ENCODE data around the gene MALAT1.

Gene MALAT1

GRCh38 chr11:65536412-65537295, 37.8 kb downstream of the MALAT1 start:
- peak overlapping the region in 1 of 2 donors; percentile 49 for H3K27ac Mint-ChIP-seq
- ATAC-seq = no peak
- no peak overlapping the region for H3K4me3 Mint-ChIP-seq
- no peak for DNase-seq
- H3K27me3 Mint-ChIP-seq = no peaks in the 10 kb centered on the region
- H3K9me3 Mint-ChIP-seq = no peaks in the 10 kb centered on the region
- H3K4me1 Mint-ChIP-seq = peaks cover 16% of the 10 kb centered on the region

- peaks cover 22% of the 10 kb centered on the region for H3K4me1 Mint-ChIP-seq
- no peak for ATAC-seq
- no peaks in the 10 kb centered on the region for H3K27me3 Mint-ChIP-seq
- H3K4me3 Mint-ChIP-seq = no peak overlapping the region
- H3K9me3 Mint-ChIP-seq = no peaks in the 10 kb centered on the region
- H3K27ac Mint-ChIP-seq = no peak overlapping the region
- no peak for DNase-seq
Measured at GRCh38 chr11:65537296-65537597, 38.4 kb downstream of the MALAT1 start.

- Mint-ChIP-seq H3K4me3 (peak overlapping the region in 1 of 2 donors; percentile 8), H3K27ac (peak overlapping the region in 1 of 2 donors; percentile 19), H3K9me3 (no peaks in the 10 kb centered on the region), H3K4me1 (peaks cover 22% of the 10 kb centered on the region), H3K27me3 (no peaks in the 10 kb centered on the region)
- ATAC-seq = no peak
- no peak for DNase-seq
Measured at GRCh38 chr11:65537620-65538231, 38.9 kb downstream of the MALAT1 start.

GRCh38 chr11:65538232-65538914, 39.5 kb downstream of the MALAT1 start:
- Mint-ChIP-seq H3K27ac (no peak overlapping the region), H3K4me1 (peaks cover 22% of the 10 kb centered on the region), H3K27me3 (no peaks in the 10 kb centered on the region), H3K4me3 (peak overlapping the region in 1 of 2 donors; percentile 8), H3K9me3 (no peaks in the 10 kb centered on the region)
- ATAC-seq (no peak), DNase-seq (no peak)

- no peak overlapping the region for H3K27ac Mint-ChIP-seq
- peak overlapping the region in 1 of 2 donors; percentile 13 for H3K4me3 Mint-ChIP-seq
- peaks cover 22% of the 10 kb centered on the region for H3K4me1 Mint-ChIP-seq
- DNase-seq (no peak), ATAC-seq (no peak)
- H3K9me3 Mint-ChIP-seq = no peaks in the 10 kb centered on the region
- H3K27me3 Mint-ChIP-seq = no peaks in the 10 kb centered on the region
Measured at GRCh38 chr11:65538915-65539743, 40.3 kb downstream of the MALAT1 start.

GRCh38 chr11:65539744-65540289, 41.0 kb downstream of the MALAT1 start:
- H3K27ac Mint-ChIP-seq = no peak overlapping the region
- peak overlapping the region; percentile 85 for H3K4me3 Mint-ChIP-seq
- no peaks in the 10 kb centered on the region for H3K9me3 Mint-ChIP-seq
- no peaks in the 10 kb centered on the region for H3K27me3 Mint-ChIP-seq
- peak; percentile 82 for ATAC-seq
- DNase-seq = no peak
- H3K4me1 Mint-ChIP-seq = peaks cover 22% of the 10 kb centered on the region

GRCh38 chr11:65540290-65541092, 41.6 kb downstream of the MALAT1 start:
- H3K27ac Mint-ChIP-seq = no peak overlapping the region
- H3K4me1 Mint-ChIP-seq = peaks cover 29% of the 10 kb centered on the region
- peak overlapping the region; percentile 85 for H3K4me3 Mint-ChIP-seq
- no peaks in the 10 kb centered on the region for H3K9me3 Mint-ChIP-seq
- DNase-seq (peak; percentile 88 to 94), ATAC-seq (peak; percentile 84)
- H3K27me3 Mint-ChIP-seq = no peaks in the 10 kb centered on the region

GRCh38 chr11:65541093-65541982, 42.5 kb downstream of the MALAT1 start:
- ATAC-seq = peak; percentile 1

GRCh38 chr11:65542738-65543390, 44.0 kb downstream of the MALAT1 start:
- Mint-ChIP-seq H3K9me3 (no peaks in the 10 kb centered on the region), H3K4me1 (peaks cover 46% of the 10 kb centered on the region), H3K27me3 (no peaks in the 10 kb centered on the region), H3K4me3 (no peak overlapping the region), H3K27ac (no peak overlapping the region)
- ATAC-seq (no peak), DNase-seq (no peak)

More at GRCh38 chr11:65541093-65541982, 42.5 kb downstream of the MALAT1 start:
- no peaks in the 10 kb centered on the region for H3K27me3 Mint-ChIP-seq
- no peak for DNase-seq
- H3K4me1 Mint-ChIP-seq = peaks cover 37% of the 10 kb centered on the region
- no peaks in the 10 kb centered on the region for H3K9me3 Mint-ChIP-seq
- H3K4me3 Mint-ChIP-seq = peak overlapping the region; percentile 85
- no peak overlapping the region for H3K27ac Mint-ChIP-seq

GRCh38 chr11:65545853-65546216, 47.0 kb downstream of the MALAT1 start:
- ATAC-seq = no peak
- no peaks in the 10 kb centered on the region for H3K9me3 Mint-ChIP-seq
- H3K27ac Mint-ChIP-seq = peak overlapping the region in 1 of 2 donors; percentile 29
- peaks cover 64% of the 10 kb centered on the region for H3K4me1 Mint-ChIP-seq
- no peak for DNase-seq
- no peaks in the 10 kb centered on the region for H3K27me3 Mint-ChIP-seq
- peak overlapping the region; percentile 40 to 85 for H3K4me3 Mint-ChIP-seq

GRCh38 chr11:65546217-65546958, 47.5 kb downstream of the MALAT1 start:
- Mint-ChIP-seq H3K9me3 (no peaks in the 10 kb centered on the region), H3K4me3 (peak overlapping the region; percentile 80 to 85), H3K27ac (peak overlapping the region; percentile 34 to 54), H3K27me3 (no peaks in the 10 kb centered on the region), H3K4me1 (peaks cover 64% of the 10 kb centered on the region)
- DNase-seq (peak; percentile 95 to 98), ATAC-seq (peak; percentile 87)

GRCh38 chr11:65547446-65548125, 48.7 kb downstream of the MALAT1 start:
- H3K4me3 Mint-ChIP-seq = peak overlapping the region; percentile 36 to 85
- no peaks in the 10 kb centered on the region for H3K27me3 Mint-ChIP-seq
- DNase-seq (no peak), ATAC-seq (no peak)
- H3K27ac Mint-ChIP-seq = no peak overlapping the region
- H3K9me3 Mint-ChIP-seq = no peaks in the 10 kb centered on the region
- H3K4me1 Mint-ChIP-seq = peaks cover 68% of the 10 kb centered on the region
